Stimulated activated CD4-positive, alpha-beta T cell treated with anti-CD3 and anti-CD28 coated beads, Interleukin-15, amount 100 ng/mL, for 24 hours (primary cell): ENCODE measurements around the gene TMEM220.
"Not testable (repeated sequence)": the region's sequence is repeated elsewhere in the genome, so short reads cannot be mapped to it uniquely, and the experiment has no call there.

Experiments used
- DNase-seq: peaks from one replicate; pipeline ENCODE4 v3.0.0-alpha.2; 2020

Gene TMEM220

GRCh38 chr17:10727192-10727591 lies 2.6 kb downstream of the TMEM220 start:
- DNase-seq = peak; percentile 13

GRCh38 chr17:10726196-10726595 lies 3.6 kb downstream of the TMEM220 start:
- no peak for DNase-seq

- no peak for DNase-seq
Observed at GRCh38 chr17:10725262-10725661, 4.6 kb downstream of the TMEM220 start.

- no peak for DNase-seq
Observed at GRCh38 chr17:10724546-10725195, 5.2 kb downstream of the TMEM220 start.

- DNase-seq = no peak
Observed at GRCh38 chr17:10718547-10718946, 11.3 kb downstream of the TMEM220 start.

GRCh38 chr17:10716218-10716617 lies 13.6 kb downstream of the TMEM220 start:
- DNase-seq = no peak

GRCh38 chr17:10713318-10713717 lies 16.5 kb downstream of the TMEM220 start:
- no peak for DNase-seq

GRCh38 chr17:10705727-10706126 lies 24.1 kb downstream of the TMEM220 start:
- no peak for DNase-seq

- no peak for DNase-seq
Observed at GRCh38 chr17:10702574-10702973, 27.2 kb downstream of the TMEM220 start.

GRCh38 chr17:10699856-10700255 lies 30.0 kb downstream of the TMEM220 start:
- DNase-seq = no peak

GRCh38 chr17:10698096-10698818 lies 31.6 kb downstream of the TMEM220 start:
- no peak for DNase-seq

GRCh38 chr17:10697092-10698081 lies 32.4 kb downstream of the TMEM220 start, which contains the start of the genes ADPRM and SCO1:
TSS of gene ADPRM (plus strand) at chr17:10697594. CDS start at chr17:10704927, 7,333 bp downstream.
TSS of gene SCO1 (minus strand) at chr17:10697533. CDS start at chr17:10697507, 26 bp downstream.
- DNase-seq = peak; percentile 94

GRCh38 chr17:10695875-10696407 lies 33.9 kb downstream of the TMEM220 start:
- DNase-seq = not testable (repeated sequence)

GRCh38 chr17:10687499-10687898 lies 42.3 kb downstream of the TMEM220 start:
- DNase-seq = no peak

- DNase-seq = no peak
Observed at GRCh38 chr17:10683853-10684252, 46.0 kb downstream of the TMEM220 start.

- no peak for DNase-seq
Observed at GRCh38 chr17:10681866-10682446, 47.9 kb downstream of the TMEM220 start.

GRCh38 chr17:10674704-10675103 lies 55.1 kb downstream of the TMEM220 start:
- no peak for DNase-seq

GRCh38 chr17:10673312-10673711 lies 56.5 kb downstream of the TMEM220 start:
- DNase-seq = no peak

GRCh38 chr17:10668775-10669174 lies 61.0 kb downstream of the TMEM220 start:
- no peak for DNase-seq

GRCh38 chr17:10666906-10667305 lies 62.9 kb downstream of the TMEM220 start:
- no peak for DNase-seq

GRCh38 chr17:10664571-10664970 lies 65.3 kb downstream of the TMEM220 start:
- DNase-seq = no peak
